Measurements from ENCODE around the gene PRKCZ. TPM values are rescaled to one million over a fixed set of nuclear protein-coding genes. Genes with fewer than 3 reads are reported as not detected.

Gene PRKCZ
- total and polyA plus RNA-seq, 2 donors (not counting 1 experiment from before 2014, with no cell fraction given): 1.6 to 2.0 TPM

DNA sequence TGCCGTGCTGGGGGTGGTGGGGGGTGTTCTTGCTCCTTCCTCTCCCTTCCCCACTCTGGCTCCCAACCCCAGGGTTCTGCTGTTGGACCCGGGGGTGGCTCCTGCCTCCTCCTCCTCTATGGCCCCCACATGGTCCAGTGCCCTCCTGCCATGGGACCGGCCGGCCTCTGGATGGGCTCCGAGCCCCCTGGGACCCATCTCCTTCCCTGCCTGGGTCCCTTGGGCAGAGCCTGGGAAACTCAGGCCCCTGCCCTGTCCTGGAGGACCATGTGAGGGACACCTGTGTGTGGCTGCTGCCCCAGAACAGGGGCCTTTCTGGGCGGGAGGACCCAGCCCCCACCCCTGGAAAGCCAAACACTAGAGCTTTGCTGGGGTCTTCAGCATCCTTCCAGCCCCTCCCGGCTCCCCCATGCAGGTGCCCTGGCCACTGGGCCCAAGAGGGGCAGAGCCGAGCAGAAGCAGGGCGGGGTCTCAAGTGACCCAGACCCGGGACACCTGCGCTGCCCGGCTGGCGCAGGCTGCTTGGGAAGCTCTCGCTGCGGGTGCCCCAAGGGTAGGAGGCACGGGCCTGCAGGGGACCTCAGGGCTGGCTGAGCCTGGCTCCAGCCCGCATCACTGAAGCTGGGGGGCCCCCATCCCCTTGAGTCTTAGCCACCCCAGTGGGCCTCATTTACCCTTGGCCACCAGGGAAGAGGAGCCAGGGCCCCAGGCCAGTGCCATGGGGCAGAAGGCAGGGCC is 146.9 kb downstream of the PRKCZ start:
- no peak overlapping the region for H3K27ac ChIP-seq (ENCODE audit: insufficient read depth, low read length)

GRCh38 chr1:2197707-2198165 is 147.5 kb downstream of the PRKCZ start:
- Histone ChIP-seq H3K4me3 (replicated peaks in 1 of 4; ENCODE audit: control extremely low read depth in 1 of 4, insufficient read depth in 1 of 4, low read depth in 3 of 4, low read length in 4 of 4) (no peak overlapping the region), H3K27me3 (ENCODE audit: control insufficient read depth, insufficient read depth, low read length) (no peaks in the 10 kb centered on the region), H4K20me1 (ENCODE audit: control insufficient read depth, extremely low read depth, insufficient read depth, low read length) (no peaks in the 10 kb centered on the region), H3K4me1 (ENCODE audit: control insufficient read depth, extremely low read depth, insufficient read depth, low read length) (peaks cover 6% of the 10 kb centered on the region), H3K36me3 (ENCODE audit: control insufficient read depth, insufficient read depth, low read length) (peaks cover 1% of the 10 kb centered on the region), H3K9ac (ENCODE audit: insufficient read depth, low read length) (no peak overlapping the region), H3K9me3 (ENCODE audit: control insufficient read depth, insufficient read depth, low read depth, low read length) (no peaks in the 10 kb centered on the region), H3K27ac (ENCODE audit: insufficient read depth, low read length) (no peak overlapping the region), H2AFZ (ENCODE audit: low read length) (no peak overlapping the region), H3K4me2 (ENCODE audit: extremely low read depth, insufficient read depth, low read length) (no peak overlapping the region), H3K79me2 (ENCODE audit: control insufficient read depth, insufficient read depth, low read length) (peaks cover 9% of the 10 kb centered on the region)
- TF ChIP-seq, protein P1, sequence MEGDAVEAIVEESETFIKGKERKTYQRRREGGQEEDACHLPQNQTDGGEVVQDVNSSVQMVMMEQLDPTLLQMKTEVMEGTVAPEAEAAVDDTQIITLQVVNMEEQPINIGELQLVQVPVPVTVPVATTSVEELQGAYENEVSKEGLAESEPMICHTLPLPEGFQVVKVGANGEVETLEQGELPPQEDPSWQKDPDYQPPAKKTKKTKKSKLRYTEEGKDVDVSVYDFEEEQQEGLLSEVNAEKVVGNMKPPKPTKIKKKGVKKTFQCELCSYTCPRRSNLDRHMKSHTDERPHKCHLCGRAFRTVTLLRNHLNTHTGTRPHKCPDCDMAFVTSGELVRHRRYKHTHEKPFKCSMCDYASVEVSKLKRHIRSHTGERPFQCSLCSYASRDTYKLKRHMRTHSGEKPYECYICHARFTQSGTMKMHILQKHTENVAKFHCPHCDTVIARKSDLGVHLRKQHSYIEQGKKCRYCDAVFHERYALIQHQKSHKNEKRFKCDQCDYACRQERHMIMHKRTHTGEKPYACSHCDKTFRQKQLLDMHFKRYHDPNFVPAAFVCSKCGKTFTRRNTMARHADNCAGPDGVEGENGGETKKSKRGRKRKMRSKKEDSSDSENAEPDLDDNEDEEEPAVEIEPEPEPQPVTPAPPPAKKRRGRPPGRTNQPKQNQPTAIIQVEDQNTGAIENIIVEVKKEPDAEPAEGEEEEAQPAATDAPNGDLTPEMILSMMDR (conservative IDR thresholded peaks at IDR 0.05 in 1 of 2, IDR thresholded peaks at IDR 0.05 in 1 of 2; ENCODE audit: low read depth in 1 of 2, low read length in 2 of 2): no peak
- TF ChIP-seq EZH2 (IDR thresholded peaks at IDR 0.05; ENCODE audit: low read length, missing control alignments): no peak
- no peak for DNase-seq (ENCODE audit: low read depth in 2 of 2)

More for the DNA sequence above, 146.9 kb downstream of the PRKCZ start:
- peaks cover 10% of the 10 kb centered on the region for H3K79me2 ChIP-seq (ENCODE audit: control insufficient read depth, insufficient read depth, low read length)
- H2AFZ ChIP-seq (ENCODE audit: low read length): no peak overlapping the region
- TF ChIP-seq EZH2 (IDR thresholded peaks at IDR 0.05; ENCODE audit: low read length, missing control alignments): no peak
- TF ChIP-seq, protein P1 (conservative IDR thresholded peaks at IDR 0.05 in 1 of 2, IDR thresholded peaks at IDR 0.05 in 1 of 2; ENCODE audit: low read depth in 1 of 2, low read length in 2 of 2): no peak
- peaks cover 10% of the 10 kb centered on the region for H3K4me1 ChIP-seq (ENCODE audit: control insufficient read depth, extremely low read depth, insufficient read depth, low read length)
- no peak overlapping the region for H3K9ac ChIP-seq (ENCODE audit: insufficient read depth, low read length)
- no peaks in the 10 kb centered on the region for H3K9me3 ChIP-seq (ENCODE audit: control insufficient read depth, insufficient read depth, low read depth, low read length)
- no peak overlapping the region for H3K4me2 ChIP-seq (ENCODE audit: extremely low read depth, insufficient read depth, low read length)
- no peaks in the 10 kb centered on the region for H4K20me1 ChIP-seq (ENCODE audit: control insufficient read depth, extremely low read depth, insufficient read depth, low read length)
- peaks cover 2% of the 10 kb centered on the region for H3K36me3 ChIP-seq (ENCODE audit: control insufficient read depth, insufficient read depth, low read length)
- H3K4me3 ChIP-seq (replicated peaks in 1 of 4; ENCODE audit: control extremely low read depth in 1 of 4, insufficient read depth in 1 of 4, low read depth in 3 of 4, low read length in 4 of 4): no peak overlapping the region
- no peak for DNase-seq (ENCODE audit: low read depth in 2 of 2)
- no peaks in the 10 kb centered on the region for H3K27me3 ChIP-seq (ENCODE audit: control insufficient read depth, insufficient read depth, low read length)

DNA sequence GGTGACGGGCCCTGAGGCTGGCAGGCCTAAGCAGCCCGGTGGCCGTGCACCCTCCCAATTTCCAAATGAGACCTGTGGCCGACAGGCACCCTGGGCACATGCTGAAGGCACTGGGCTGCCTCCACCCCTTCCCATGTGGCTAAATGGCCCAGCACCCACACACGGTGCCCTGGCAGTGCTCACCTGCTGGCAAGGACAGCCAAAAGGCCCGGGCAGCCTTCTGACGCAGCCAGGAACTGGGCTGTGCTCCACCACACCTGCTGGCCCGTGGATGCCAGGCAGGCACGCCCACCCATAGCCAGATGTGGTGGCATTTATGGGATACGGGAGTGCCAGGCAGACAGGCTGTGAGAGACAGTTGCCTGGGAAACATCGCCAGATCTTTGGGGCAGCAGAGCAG is 148.4 kb downstream of the PRKCZ start:
- H3K4me3 ChIP-seq (replicated peaks in 1 of 4; ENCODE audit: control extremely low read depth in 1 of 4, insufficient read depth in 1 of 4, low read depth in 3 of 4, low read length in 4 of 4): no peak overlapping the region
- H3K4me1 ChIP-seq (ENCODE audit: control insufficient read depth, extremely low read depth, insufficient read depth, low read length): peaks cover 2% of the 10 kb centered on the region
- H3K4me2 ChIP-seq (ENCODE audit: extremely low read depth, insufficient read depth, low read length): no peak overlapping the region
- no peaks in the 10 kb centered on the region for H3K27me3 ChIP-seq (ENCODE audit: control insufficient read depth, insufficient read depth, low read length)
- no peak overlapping the region for H2AFZ ChIP-seq (ENCODE audit: low read length)
- peaks cover 4% of the 10 kb centered on the region for H3K79me2 ChIP-seq (ENCODE audit: control insufficient read depth, insufficient read depth, low read length)
- H3K36me3 ChIP-seq (ENCODE audit: control insufficient read depth, insufficient read depth, low read length): no peaks in the 10 kb centered on the region
- no peak for DNase-seq (ENCODE audit: low read depth in 2 of 2)
- TF ChIP-seq, protein P1 (conservative IDR thresholded peaks at IDR 0.05 in 1 of 2, IDR thresholded peaks at IDR 0.05 in 1 of 2; ENCODE audit: low read depth in 1 of 2, low read length in 2 of 2): no peak
- TF ChIP-seq EZH2 (IDR thresholded peaks at IDR 0.05; ENCODE audit: low read length, missing control alignments): no peak
- no peaks in the 10 kb centered on the region for H4K20me1 ChIP-seq (ENCODE audit: control insufficient read depth, extremely low read depth, insufficient read depth, low read length)
- H3K9ac ChIP-seq (ENCODE audit: insufficient read depth, low read length): peak overlapping the region; percentile 21
- H3K27ac ChIP-seq (ENCODE audit: insufficient read depth, low read length): peak overlapping the region; percentile 81
- no peaks in the 10 kb centered on the region for H3K9me3 ChIP-seq (ENCODE audit: control insufficient read depth, insufficient read depth, low read depth, low read length)
